B cell (primary cell): ENCODE results near the gene MED27. TPM values are rescaled to one million over a fixed set of nuclear protein-coding genes. Genes with fewer than 3 reads are reported as not detected.

Source experiments
- ATAC-seq: fragments of 200-7000 bp; cut with Tn5 transposase; one replicate; pipeline ENCODE4 v1.10.0; 2021; ENCODE audit warnings: low read depth, mild to moderate bottlenecking, moderate number of reproducible peaks, moderate library complexity
- CTCF ChIA-PET: fragments of 350-600 bp; sonication (Branson Sonifier 250); formaldehyde crosslinking; loops from one replicate; lab custom pipeline; 2021; ENCODE audit warnings: antibody characterized with exemption, inconsistent platforms; lab: Charles Lee
- POLR2A ChIA-PET: fragments of 350-600 bp; sonication (Branson Sonifier 250); formaldehyde crosslinking; loops from one replicate; lab custom pipeline; 2021; ENCODE audit warnings: antibody characterized with exemption; lab: Charles Lee
- DNase-seq: peaks from one replicate; pipeline ENCODE4 v3.0.0; 2013
- H2AFZ ChIP-seq: 2 replicates; pipeline ENCODE4 v1.6.1; 2012; ENCODE audit warnings: mild to moderate bottlenecking, low read depth, low read length; ENCODE audit not compliant: insufficient read depth, poor library complexity, severe bottlenecking
- H3K27ac ChIP-seq, 2 donors: 1 replicate in 1 of 2; 2 replicates in 1 of 2; pipeline ENCODE4 v1.5.1; 2012 to 2013; ENCODE audit warnings: low read length in 2 of 2, mild to moderate bottlenecking in 2 of 2, moderate library complexity in 1 of 2
- H3K27me3 ChIP-seq, 4 experiments: fragments of 200-600 bp in 1 of 4; sonication (generic) in 1 of 4; replicated peaks in 1 of 4; 1 replicate in 2 of 4; 2 replicates in 2 of 4; pipeline versions ENCODE4 v1.6.1 to v1.7.0; 2013 to 2016; ENCODE audit warnings: low read length in 3 of 4, mild to moderate bottlenecking in 2 of 4, mixed read lengths in 1 of 4, moderate library complexity in 1 of 4; ENCODE audit not compliant: insufficient read depth in 4 of 4, control insufficient read depth in 3 of 4; ENCODE audit errors: control extremely low read depth in 1 of 4
- H3K36me3 ChIP-seq, 2 experiments: replicated peaks in 1 of 2; 1 replicate in 1 of 2; 2 replicates in 1 of 2; pipeline versions ENCODE4 v1.6.1 to v1.7.1; 2013; ENCODE audit warnings: low read length in 1 of 2; ENCODE audit not compliant: insufficient read depth in 2 of 2, control insufficient read depth in 1 of 2; ENCODE audit errors: control extremely low read depth in 1 of 2, extremely low read depth in 1 of 2
- H3K4me1 ChIP-seq, 2 donors: fragments of 200-600 bp in 1 of 2; sonication (generic) in 1 of 2; 1 replicate in 1 of 2; 2 replicates in 1 of 2; pipeline versions ENCODE4 v1.5.1 to v1.6.1; 2013 to 2017; ENCODE audit warnings: low read length in 2 of 2; ENCODE audit not compliant: control insufficient read depth in 2 of 2, insufficient read depth in 2 of 2
- H3K4me2 ChIP-seq: replicated peaks from 2 replicates; pipeline ENCODE3; 2012; ENCODE audit warnings: mild to moderate bottlenecking, low read depth, low read length; ENCODE audit not compliant: poor library complexity, severe bottlenecking
- H3K4me3 ChIP-seq, 5 experiments: fragments of 200-600 bp in 1 of 5; sonication (generic) in 1 of 5; 1 replicate in 3 of 5; 2 replicates in 2 of 5; pipeline versions ENCODE4 v1.5.1 to v1.7.0; 2011 to 2016; ENCODE audit warnings: low read length in 4 of 5, mild to moderate bottlenecking in 4 of 5, low read depth in 2 of 5, control low read depth in 1 of 5, moderate library complexity in 1 of 5; ENCODE audit not compliant: insufficient read depth in 1 of 5; ENCODE audit errors: control extremely low read depth in 1 of 5, extremely low read depth in 1 of 5
- H3K79me2 ChIP-seq: fragments of 200-600 bp; sonication (generic); one replicate; pipeline ENCODE4 v1.6.0; 2016; ENCODE audit warnings: low read length; ENCODE audit not compliant: control insufficient read depth, insufficient read depth
- H3K9ac ChIP-seq: fragments of 200-600 bp; sonication (generic); 2 replicates; pipeline ENCODE4 v1.6.1; 2017; ENCODE audit warnings: mild to moderate bottlenecking, low read length, moderate library complexity
- H3K9me3 ChIP-seq, 3 donors: one replicate each; pipeline versions ENCODE4 v1.6.1 to v1.7.1; 2013; ENCODE audit warnings: low read length in 2 of 3; ENCODE audit not compliant: control insufficient read depth in 2 of 3, insufficient read depth in 1 of 3; ENCODE audit errors: control extremely low read depth in 1 of 3
- H4K20me1 ChIP-seq: 2 replicates; pipeline ENCODE4 v1.6.0; 2012; ENCODE audit warnings: mild to moderate bottlenecking, low read length; ENCODE audit not compliant: insufficient read depth, control insufficient read depth, poor library complexity, severe bottlenecking
- H3K27ac Mint-ChIP-seq: one replicate; pipeline ENCODE4 v1.8.0; 2021; ENCODE audit warnings: mixed read lengths
- H3K27me3 Mint-ChIP-seq: one replicate; pipeline ENCODE4 v1.8.0; 2021; ENCODE audit warnings: mixed read lengths
- H3K4me1 Mint-ChIP-seq: one replicate; pipeline ENCODE4 v1.8.0; 2021; ENCODE audit warnings: mixed read lengths
- H3K4me3 Mint-ChIP-seq: one replicate; pipeline ENCODE4 v1.8.0; 2021; ENCODE audit warnings: mixed read lengths
- H3K9me3 Mint-ChIP-seq: one replicate; pipeline ENCODE4 v1.8.0; 2022; ENCODE audit warnings: mixed read lengths; ENCODE audit not compliant: insufficient read depth
- EZH2 ChIP-seq: IDR thresholded peaks from 2 replicates; pipeline ENCODE4 v1.6.1; 2012; ENCODE audit warnings: borderline replicate concordance, low read depth, mild to moderate bottlenecking, moderate library complexity, low read length; ENCODE audit not compliant: insufficient read depth, poor library complexity, severe bottlenecking
- WGBS: methylation state at CpG from one replicate; pipeline ENCODE4 v1.1.5; 2013; ENCODE audit warnings: missing lambda C conversion rate; ENCODE audit not compliant: insufficient coverage; 5-methylcytosine and 5-hydroxymethylcytosine counted together
- intact Hi-C: fragments of 100-400 bp; cut with micrococcal nuclease; formaldehyde crosslinking; loops from one replicate; pipeline ENCODE4 v1.10.0; 2022
- polyA plus RNA-seq: library from polyadenylated mRNA; depleted of rRNA; stranded (reverse); fragments of >200 nt; gene quantifications from 2 replicates; pipeline ENCODE4 v1.2.3, GENCODE V29; 2012
- total RNA-seq, 2 donors: library from RNA; stranded (reverse); fragments of 120-200 nt in 1 of 2; gene quantifications; 1 replicate in 1 of 2; 2 replicates in 1 of 2; pipeline versions ENCODE4 v1.2.3 to v1.2.4, GENCODE V29; 2013 to 2022
- TF ChIP-seq, protein P1 (sequence below): fragments of 200-600 bp; IDR thresholded peaks from one replicate; pipeline ENCODE4 v1.8.0; 2022; ENCODE audit warnings: antibody characterized with exemption, mild to moderate bottlenecking

Gene MED27
- total and polyA plus RNA-seq, 2 donors (not counting 1 experiment from before 2014, with no cell fraction given): 17.4 to 17.7 TPM

DNA sequence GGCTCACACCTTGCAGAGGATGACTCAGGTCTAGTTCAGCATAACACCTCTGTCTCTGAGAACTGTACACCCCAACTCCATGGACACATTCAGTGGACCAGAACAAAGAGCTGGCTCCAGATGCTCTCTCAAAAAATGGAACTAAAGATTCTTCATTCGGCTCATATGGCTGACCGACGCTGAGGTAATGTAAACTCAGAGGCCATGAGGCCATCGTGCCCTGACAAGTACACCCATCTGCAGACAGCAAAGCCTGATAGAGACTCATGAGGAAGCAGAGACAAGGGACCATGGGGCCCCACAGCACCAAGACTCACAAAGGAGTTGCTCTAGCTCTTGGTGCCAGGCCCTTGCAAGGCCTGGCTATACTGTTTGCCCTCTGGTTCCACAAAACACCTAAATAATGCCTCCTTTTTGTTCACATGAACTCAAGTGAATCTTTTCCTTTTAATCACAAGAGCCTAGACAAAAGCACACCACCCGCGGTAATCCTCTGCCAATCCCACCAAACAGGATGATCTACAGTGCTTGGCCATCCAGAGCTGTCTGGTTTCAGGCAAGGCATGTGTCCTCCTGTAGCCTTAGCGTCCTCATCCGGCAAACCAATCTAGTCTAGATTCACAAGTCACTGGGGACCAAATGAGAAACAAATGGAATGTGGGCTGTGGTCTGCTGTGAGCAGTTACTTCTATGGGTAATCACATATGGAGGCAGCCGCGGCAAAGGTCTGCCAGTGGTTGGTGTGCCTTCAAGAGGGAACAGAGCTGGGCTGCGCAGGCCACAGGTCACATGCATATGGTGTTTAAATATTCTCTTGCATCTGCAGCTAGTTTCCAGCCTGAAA, 22.7 kb downstream of the MED27 start:
- TF ChIP-seq, protein P1, sequence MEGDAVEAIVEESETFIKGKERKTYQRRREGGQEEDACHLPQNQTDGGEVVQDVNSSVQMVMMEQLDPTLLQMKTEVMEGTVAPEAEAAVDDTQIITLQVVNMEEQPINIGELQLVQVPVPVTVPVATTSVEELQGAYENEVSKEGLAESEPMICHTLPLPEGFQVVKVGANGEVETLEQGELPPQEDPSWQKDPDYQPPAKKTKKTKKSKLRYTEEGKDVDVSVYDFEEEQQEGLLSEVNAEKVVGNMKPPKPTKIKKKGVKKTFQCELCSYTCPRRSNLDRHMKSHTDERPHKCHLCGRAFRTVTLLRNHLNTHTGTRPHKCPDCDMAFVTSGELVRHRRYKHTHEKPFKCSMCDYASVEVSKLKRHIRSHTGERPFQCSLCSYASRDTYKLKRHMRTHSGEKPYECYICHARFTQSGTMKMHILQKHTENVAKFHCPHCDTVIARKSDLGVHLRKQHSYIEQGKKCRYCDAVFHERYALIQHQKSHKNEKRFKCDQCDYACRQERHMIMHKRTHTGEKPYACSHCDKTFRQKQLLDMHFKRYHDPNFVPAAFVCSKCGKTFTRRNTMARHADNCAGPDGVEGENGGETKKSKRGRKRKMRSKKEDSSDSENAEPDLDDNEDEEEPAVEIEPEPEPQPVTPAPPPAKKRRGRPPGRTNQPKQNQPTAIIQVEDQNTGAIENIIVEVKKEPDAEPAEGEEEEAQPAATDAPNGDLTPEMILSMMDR: no peak
- TF ChIP-seq EZH2: no peak
- Mint-ChIP-seq H3K4me3 (no peak overlapping the region), H3K9me3 (no peaks in the 10 kb centered on the region), H3K27ac (no peak overlapping the region), H3K4me1 (peaks cover 5% of the 10 kb centered on the region), H3K27me3 (no peaks in the 10 kb centered on the region)
- intact Hi-C loops: no loop called here
- Histone ChIP-seq H3K4me3 (no peak overlapping the region), H4K20me1 (peaks cover 43% of the 10 kb centered on the region), H3K79me2 (peaks cover 89% of the 10 kb centered on the region), H3K36me3 (peaks cover 0 to 11% of the 10 kb centered on the region in 2 experiments), H3K4me1 (no peaks in the 10 kb centered on the region), H3K27ac (no peak overlapping the region), H3K27me3 (no peaks in the 10 kb centered on the region), H3K4me2 (no peak overlapping the region), H3K9me3 (peaks cover 0 to 14% (median 6%) of the 10 kb centered on the region in 3 donors), H2AFZ (no peak overlapping the region), H3K9ac (no peak overlapping the region)
- DNase-seq (no peak), ATAC-seq (no peak)
- POLR2A ChIA-PET: no interaction called here
- WGBS: 98% methylated on average over 8 of the region's 11 CpGs
- CTCF ChIA-PET: no interaction called here

DNA sequence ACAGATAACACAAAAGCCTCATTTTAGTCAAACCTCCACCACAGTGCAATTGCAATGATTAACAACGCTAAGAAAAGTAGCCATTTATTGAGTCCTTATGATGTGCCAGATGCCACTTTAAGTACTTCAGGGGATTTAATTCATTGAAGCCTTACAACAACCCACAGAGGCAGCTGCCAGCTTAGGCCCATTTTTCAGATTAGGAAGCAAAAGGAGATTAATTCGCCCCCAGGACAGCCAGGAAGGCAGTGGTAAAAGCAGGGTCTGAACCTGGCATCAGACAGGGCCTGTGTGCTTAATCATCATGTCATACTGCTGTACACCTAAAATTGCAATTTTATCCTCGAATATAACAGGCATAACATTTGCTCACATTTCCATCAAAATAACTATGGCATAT, 23.9 kb downstream of the MED27 start:
- TF ChIP-seq, protein P1: no peak
- TF ChIP-seq EZH2: no peak
- no peak overlapping the region for H3K4me3 ChIP-seq
- H3K9me3 Mint-ChIP-seq: no peaks in the 10 kb centered on the region
- peaks cover 0 to 11% of the 10 kb centered on the region in 2 experiments for H3K36me3 ChIP-seq
- no peak overlapping the region for H3K27ac ChIP-seq
- POLR2A ChIA-PET: no interaction called here
- no peak overlapping the region for H2AFZ ChIP-seq
- ATAC-seq: no peak
- no peak overlapping the region for H3K4me2 ChIP-seq
- H4K20me1 ChIP-seq: peaks cover 44% of the 10 kb centered on the region
- H3K27me3 ChIP-seq: no peaks in the 10 kb centered on the region
- intact Hi-C loops: no loop called here
- no peak for DNase-seq
- no peaks in the 10 kb centered on the region for H3K4me1 ChIP-seq
- H3K79me2 ChIP-seq: peaks cover 88% of the 10 kb centered on the region
- H3K4me3 Mint-ChIP-seq: no peak overlapping the region
- H3K9me3 ChIP-seq: peaks cover 0 to 14% (median 6%) of the 10 kb centered on the region in 3 donors
- CTCF ChIA-PET: no interaction called here
- H3K4me1 Mint-ChIP-seq: peaks cover 5% of the 10 kb centered on the region
- H3K27ac Mint-ChIP-seq: no peak overlapping the region
- no peak overlapping the region for H3K9ac ChIP-seq
- 91% methylated on average over 2 of the region's 3 CpGs for WGBS
- no peaks in the 10 kb centered on the region for H3K27me3 Mint-ChIP-seq
